Liver (tissue), 9 donors: Measurements from ENCODE around the gene BRSK2. TPM values are rescaled to one million over a fixed set of nuclear protein-coding genes. Genes with fewer than 3 reads are reported as not detected.

Experiments
- DNase-seq: peaks from one replicate; pipeline ENCODE4 v3.0.0-alpha.2; 2017; ENCODE audit warnings: low spot score
- H3K27ac ChIP-seq, 2 donors: one replicate each; pipeline ENCODE4 v1.7.0; 2013; ENCODE audit warnings: inconsistent platforms in 2 of 2, low read length in 2 of 2, control low read depth in 1 of 2, low read depth in 1 of 2, mild to moderate bottlenecking in 1 of 2
- H3K27me3 ChIP-seq, 4 donors: one replicate each; pipeline versions ENCODE4 v1.6.1 to v1.7.0; 2013; ENCODE audit warnings: low read length in 3 of 4, inconsistent platforms in 1 of 4, mild to moderate bottlenecking in 1 of 4, moderate library complexity in 1 of 4; ENCODE audit not compliant: control insufficient read depth in 4 of 4, insufficient read depth in 4 of 4
- H3K36me3 ChIP-seq, 4 donors: one replicate each; pipeline versions ENCODE4 v1.6.1 to v1.7.0; 2013; ENCODE audit warnings: low read length in 3 of 4, mild to moderate bottlenecking in 3 of 4, low read depth in 1 of 4, moderate library complexity in 1 of 4; ENCODE audit not compliant: control insufficient read depth in 4 of 4, insufficient read depth in 3 of 4
- H3K4me1 ChIP-seq, 4 donors: one replicate each; pipeline versions ENCODE4 v1.6.1 to v1.7.0; 2013; ENCODE audit warnings: low read length in 3 of 4, mild to moderate bottlenecking in 3 of 4, moderate library complexity in 1 of 4; ENCODE audit not compliant: control insufficient read depth in 4 of 4, insufficient read depth in 4 of 4
- H3K4me3 ChIP-seq, 3 donors: one replicate each; pipeline versions ENCODE4 v1.6.1 to v1.7.0; 2013; ENCODE audit warnings: low read length in 3 of 3, control low read depth in 1 of 3, low read depth in 1 of 3, mild to moderate bottlenecking in 1 of 3
- H3K9ac ChIP-seq, 2 donors: one replicate each; pipeline ENCODE4 v1.7.0; 2013; ENCODE audit warnings: low read length in 2 of 2, mild to moderate bottlenecking in 2 of 2, moderate library complexity in 2 of 2, control low read depth in 1 of 2, low read depth in 1 of 2
- H3K9me3 ChIP-seq, 4 donors: one replicate each; pipeline versions ENCODE4 v1.6.1 to v1.7.0; 2013; ENCODE audit warnings: low read length in 3 of 4; ENCODE audit not compliant: control insufficient read depth in 4 of 4
- EGR1 ChIP-seq, 2 donors: IDR thresholded peaks; 2 replicates each; pipeline ENCODE4 v1.6.1; 2016 to 2018; ENCODE audit warnings: antibody characterized with exemption in 2 of 2, low read depth in 2 of 2
- FOXA1 ChIP-seq: IDR thresholded peaks from 2 replicates; pipeline ENCODE4 v1.6.1; 2016; ENCODE audit warnings: antibody characterized with exemption
- FOXA2 ChIP-seq: IDR thresholded peaks from 2 replicates; pipeline ENCODE4 v1.6.1; 2016; ENCODE audit warnings: antibody characterized with exemption
- GABPA ChIP-seq, 2 donors: IDR thresholded peaks in 1 of 2; conservative IDR thresholded peaks in 1 of 2; 2 replicates each; pipeline ENCODE4 v1.6.1; 2016; ENCODE audit warnings: antibody characterized with exemption in 2 of 2, mild to moderate bottlenecking in 1 of 2, moderate library complexity in 1 of 2
- HNF4A ChIP-seq, 2 donors: conservative IDR thresholded peaks; 2 replicates each; pipeline ENCODE4 v1.6.1; 2016; ENCODE audit warnings: antibody characterized with exemption in 2 of 2, mild to moderate bottlenecking in 2 of 2
- HNF4G ChIP-seq: IDR thresholded peaks from 2 replicates; pipeline ENCODE4 v1.6.1; 2016; ENCODE audit warnings: antibody characterized with exemption
- JUND ChIP-seq, 2 donors: IDR thresholded peaks; 2 replicates each; pipeline ENCODE4 v1.6.1; 2016; ENCODE audit warnings: antibody characterized with exemption in 2 of 2
- RAD21 ChIP-seq, 2 donors: IDR thresholded peaks; 2 replicates each; pipeline ENCODE4 v1.6.1; 2016; ENCODE audit warnings: antibody characterized with exemption in 2 of 2, mild to moderate bottlenecking in 2 of 2
- RXRA ChIP-seq, 2 donors: IDR thresholded peaks; 2 replicates each; pipeline ENCODE4 v1.6.1; 2017 to 2018; ENCODE audit warnings: antibody characterized with exemption in 2 of 2, mild to moderate bottlenecking in 1 of 2
- TAF1 ChIP-seq: conservative IDR thresholded peaks from 2 replicates; pipeline ENCODE4 v1.6.1; 2016; ENCODE audit warnings: antibody characterized with exemption, mild to moderate bottlenecking
- YY1 ChIP-seq: IDR thresholded peaks from 2 replicates; pipeline ENCODE4 v1.6.1; 2016; ENCODE audit warnings: antibody characterized with exemption, mild to moderate bottlenecking
- WGBS: extraction: QIAGEN DNeasy Blood & Tissue Kit; methylation state at CpG from one replicate; pipeline ENCODE4 v1.1.7; 2013; 5-methylcytosine and 5-hydroxymethylcytosine counted together
- polyA plus RNA-seq, 2 donors: library from polyadenylated mRNA; stranded (reverse) in 1 of 2; unstranded in 1 of 2; fragments of 200-250 nt in 1 of 2; fragments of >200 nt in 1 of 2; fragmentation: Nextera tagmentation in 1 of 2; extraction: Ambion mirVana in 1 of 2; gene quantifications; one replicate each; pipeline versions ENCODE4 v1.2.1 to v1.2.3, GENCODE V29; 2013 to 2015
- total RNA-seq, 2 donors: library from RNA; depleted of rRNA; stranded (reverse); fragments of >200 nt; gene quantifications; one replicate each; pipeline ENCODE4 v1.2.3, GENCODE V29; 2014
- TF ChIP-seq, protein P1 (sequence below): fragments of 150-350 bp; IDR thresholded peaks from 2 replicates; pipeline ENCODE4 v1.5.1; 2017; ENCODE audit warnings: improper control_type of control experiment, low read depth, low read length; ENCODE audit not compliant: missing input control
- TF ChIP-seq, protein P2 (sequence below): IDR thresholded peaks from 2 replicates; pipeline ENCODE4 v1.6.1; 2016; ENCODE audit warnings: antibody characterized with exemption, mild to moderate bottlenecking
- TF ChIP-seq, protein P3 (sequence below): IDR thresholded peaks from 2 replicates; pipeline ENCODE4 v1.6.1; 2016; ENCODE audit warnings: antibody characterized with exemption
- TF ChIP-seq, protein P4 (sequence below): IDR thresholded peaks from 2 replicates; pipeline ENCODE4 v1.6.1; 2016; ENCODE audit warnings: antibody characterized with exemption
- donor health status: healthy.
- donor health status: healthy.
- donor health status: healthy.
- donor health status: healthy.
- donor health status: healthy.

BRSK2 gene
- total and polyA plus RNA-seq, 4 donors = 0.05 to 0.17 TPM; not detected in 2

DNA sequence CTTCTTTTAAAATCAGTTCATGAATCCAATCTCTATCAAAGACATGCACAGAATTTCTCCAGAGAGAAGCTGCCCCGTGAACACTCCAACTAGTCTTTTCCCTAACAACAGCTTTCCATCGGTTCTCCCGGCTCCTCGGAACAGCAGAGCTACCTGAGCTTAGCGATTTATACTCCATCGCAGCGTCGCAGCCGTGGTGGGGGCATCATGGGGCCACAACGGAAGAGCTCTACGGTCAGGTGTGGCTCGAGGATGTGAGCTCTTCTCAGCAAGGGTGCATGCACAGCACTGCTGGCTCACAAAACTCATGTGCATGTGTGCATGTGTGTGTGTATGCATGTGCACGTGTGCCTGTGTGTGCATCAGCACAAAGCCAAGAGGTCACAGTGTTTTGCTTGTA lies 108.5 kb downstream of the BRSK2 start:
- no peak overlapping the region for H3K4me3 ChIP-seq
- no peak for DNase-seq
- H3K27me3 ChIP-seq = no peaks in the 10 kb centered on the region
- no peak overlapping the region for H3K9ac ChIP-seq
- 97% methylated on average over 13 of the region's 13 CpGs for WGBS
- no peaks in the 10 kb centered on the region for H3K36me3 ChIP-seq
- TF ChIP-seq, protein P1, sequence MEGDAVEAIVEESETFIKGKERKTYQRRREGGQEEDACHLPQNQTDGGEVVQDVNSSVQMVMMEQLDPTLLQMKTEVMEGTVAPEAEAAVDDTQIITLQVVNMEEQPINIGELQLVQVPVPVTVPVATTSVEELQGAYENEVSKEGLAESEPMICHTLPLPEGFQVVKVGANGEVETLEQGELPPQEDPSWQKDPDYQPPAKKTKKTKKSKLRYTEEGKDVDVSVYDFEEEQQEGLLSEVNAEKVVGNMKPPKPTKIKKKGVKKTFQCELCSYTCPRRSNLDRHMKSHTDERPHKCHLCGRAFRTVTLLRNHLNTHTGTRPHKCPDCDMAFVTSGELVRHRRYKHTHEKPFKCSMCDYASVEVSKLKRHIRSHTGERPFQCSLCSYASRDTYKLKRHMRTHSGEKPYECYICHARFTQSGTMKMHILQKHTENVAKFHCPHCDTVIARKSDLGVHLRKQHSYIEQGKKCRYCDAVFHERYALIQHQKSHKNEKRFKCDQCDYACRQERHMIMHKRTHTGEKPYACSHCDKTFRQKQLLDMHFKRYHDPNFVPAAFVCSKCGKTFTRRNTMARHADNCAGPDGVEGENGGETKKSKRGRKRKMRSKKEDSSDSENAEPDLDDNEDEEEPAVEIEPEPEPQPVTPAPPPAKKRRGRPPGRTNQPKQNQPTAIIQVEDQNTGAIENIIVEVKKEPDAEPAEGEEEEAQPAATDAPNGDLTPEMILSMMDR = no peak
- TF ChIP-seq TAF1 (no peak), FOXA2 (no peak), EGR1 (IDR thresholded peaks at IDR 0.05; ENCODE audit: low read depth in 2 of 2) (no peak), FOXA1 (no peak), RXRA (IDR thresholded peaks at IDR 0.05) (no peak), HNF4A (conservative IDR thresholded peaks at IDR 0.05) (no peak), YY1 (no peak), JUND (IDR thresholded peaks at IDR 0.05) (no peak)
- TF ChIP-seq, protein P2, sequence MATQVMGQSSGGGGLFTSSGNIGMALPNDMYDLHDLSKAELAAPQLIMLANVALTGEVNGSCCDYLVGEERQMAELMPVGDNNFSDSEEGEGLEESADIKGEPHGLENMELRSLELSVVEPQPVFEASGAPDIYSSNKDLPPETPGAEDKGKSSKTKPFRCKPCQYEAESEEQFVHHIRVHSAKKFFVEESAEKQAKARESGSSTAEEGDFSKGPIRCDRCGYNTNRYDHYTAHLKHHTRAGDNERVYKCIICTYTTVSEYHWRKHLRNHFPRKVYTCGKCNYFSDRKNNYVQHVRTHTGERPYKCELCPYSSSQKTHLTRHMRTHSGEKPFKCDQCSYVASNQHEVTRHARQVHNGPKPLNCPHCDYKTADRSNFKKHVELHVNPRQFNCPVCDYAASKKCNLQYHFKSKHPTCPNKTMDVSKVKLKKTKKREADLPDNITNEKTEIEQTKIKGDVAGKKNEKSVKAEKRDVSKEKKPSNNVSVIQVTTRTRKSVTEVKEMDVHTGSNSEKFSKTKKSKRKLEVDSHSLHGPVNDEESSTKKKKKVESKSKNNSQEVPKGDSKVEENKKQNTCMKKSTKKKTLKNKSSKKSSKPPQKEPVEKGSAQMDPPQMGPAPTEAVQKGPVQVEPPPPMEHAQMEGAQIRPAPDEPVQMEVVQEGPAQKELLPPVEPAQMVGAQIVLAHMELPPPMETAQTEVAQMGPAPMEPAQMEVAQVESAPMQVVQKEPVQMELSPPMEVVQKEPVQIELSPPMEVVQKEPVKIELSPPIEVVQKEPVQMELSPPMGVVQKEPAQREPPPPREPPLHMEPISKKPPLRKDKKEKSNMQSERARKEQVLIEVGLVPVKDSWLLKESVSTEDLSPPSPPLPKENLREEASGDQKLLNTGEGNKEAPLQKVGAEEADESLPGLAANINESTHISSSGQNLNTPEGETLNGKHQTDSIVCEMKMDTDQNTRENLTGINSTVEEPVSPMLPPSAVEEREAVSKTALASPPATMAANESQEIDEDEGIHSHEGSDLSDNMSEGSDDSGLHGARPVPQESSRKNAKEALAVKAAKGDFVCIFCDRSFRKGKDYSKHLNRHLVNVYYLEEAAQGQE = no peak
- H3K9me3 ChIP-seq = no peaks in the 10 kb centered on the region
- no peak overlapping the region for H3K27ac ChIP-seq
- H3K4me1 ChIP-seq = peaks cover 0 to 4% (median 2%) of the 10 kb centered on the region in 4 donors

DNA sequence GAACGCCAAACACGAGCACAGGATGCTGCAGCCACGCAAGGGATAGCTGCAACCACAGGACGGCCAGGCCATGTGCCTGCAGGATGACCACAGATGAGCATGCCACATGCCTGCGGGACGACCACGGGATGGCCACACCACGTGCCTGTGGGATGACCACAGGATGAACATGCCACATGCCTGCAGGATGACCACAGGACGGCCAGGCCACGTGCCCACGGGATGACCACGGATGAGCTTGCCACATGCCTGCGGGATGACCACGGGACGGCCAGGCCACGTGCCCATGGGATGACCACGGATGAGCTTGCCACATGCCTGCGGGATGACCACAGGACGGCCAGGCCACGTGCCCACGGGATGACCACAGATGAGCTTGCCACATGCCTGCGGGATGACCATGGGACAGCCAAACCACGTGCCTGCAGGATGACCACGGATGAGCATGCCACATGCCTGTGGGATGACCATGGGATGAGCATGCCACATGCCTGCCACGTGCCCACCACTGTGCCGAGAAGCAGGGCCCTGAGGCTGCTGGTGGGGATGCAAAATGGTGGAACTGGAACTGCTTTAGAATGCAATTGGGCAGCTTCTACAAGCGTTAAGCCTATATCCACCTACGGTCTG lies 109.6 kb downstream of the BRSK2 start:
- WGBS = 94% methylated on average over 28 of the region's 28 CpGs
- Histone ChIP-seq H3K27ac (no peak overlapping the region), H3K27me3 (no peaks in the 10 kb centered on the region), H3K9ac (no peak overlapping the region), H3K4me3 (no peak overlapping the region), H3K4me1 (peaks cover 0 to 7% (median 2%) of the 10 kb centered on the region in 4 donors), H3K9me3 (no peaks in the 10 kb centered on the region), H3K36me3 (no peaks in the 10 kb centered on the region)
- TF ChIP-seq, protein P1 = no peak
- TF ChIP-seq, protein P3, sequence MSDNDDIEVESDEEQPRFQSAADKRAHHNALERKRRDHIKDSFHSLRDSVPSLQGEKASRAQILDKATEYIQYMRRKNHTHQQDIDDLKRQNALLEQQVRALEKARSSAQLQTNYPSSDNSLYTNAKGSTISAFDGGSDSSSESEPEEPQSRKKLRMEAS = no peak
- TF ChIP-seq, protein P2 = no peak
- no peak for TF ChIP-seq YY1
- no peak for TF ChIP-seq HNF4G
- TF ChIP-seq FOXA1 = no peak
- TF ChIP-seq GABPA (IDR thresholded peaks at IDR 0.05 in 1 of 2, conservative IDR thresholded peaks at IDR 0.05 in 1 of 2) = no peak
- TF ChIP-seq, protein P4, sequence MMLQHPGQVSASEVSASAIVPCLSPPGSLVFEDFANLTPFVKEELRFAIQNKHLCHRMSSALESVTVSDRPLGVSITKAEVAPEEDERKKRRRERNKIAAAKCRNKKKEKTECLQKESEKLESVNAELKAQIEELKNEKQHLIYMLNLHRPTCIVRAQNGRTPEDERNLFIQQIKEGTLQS = no peak
- TF ChIP-seq RAD21 (IDR thresholded peaks at IDR 0.05) = no peak
- no peak for DNase-seq
